Esophagus squamous epithelium (tissue), 5 donors: ENCODE results near the gene PCDHA9. TPM values are rescaled to one million over a fixed set of nuclear protein-coding genes. Genes with fewer than 3 reads are reported as not detected.

Source experiments
- DNase-seq: peaks from one replicate; lab custom pipeline; 2025; lab: John Stamatoyannopoulos, UW
- H3K27ac ChIP-seq, 4 donors: fragments of 200-600 bp; sonication (generic); one replicate each; pipeline ENCODE4 v1.5.1; 2016 to 2019; ENCODE audit warnings: mild to moderate bottlenecking in 1 of 4
- H3K27me3 ChIP-seq, 4 donors: fragments of 200-600 bp; sonication (generic); 1 replicate in 3 of 4; 2 replicates in 1 of 4; pipeline versions ENCODE4 v1.5.1 to v1.6.0; 2017 to 2021; ENCODE audit warnings: antibody characterized with exemption in 1 of 4
- H3K36me3 ChIP-seq, 3 donors: fragments of 200-600 bp; sonication (generic); one replicate each; pipeline ENCODE4 v1.5.1; 2016 to 2019
- H3K4me1 ChIP-seq, 3 donors: fragments of 200-600 bp; sonication (generic); one replicate each; pipeline ENCODE4 v1.5.1; 2017 to 2019
- H3K4me3 ChIP-seq, 4 donors: fragments of 200-600 bp; sonication (generic); 1 replicate in 3 of 4; 2 replicates in 1 of 4; pipeline ENCODE4 v1.5.1; 2016 to 2019; ENCODE audit warnings: mild to moderate bottlenecking in 2 of 4, moderate library complexity in 1 of 4
- H3K9me3 ChIP-seq, 3 donors: fragments of 200-600 bp; sonication (generic); one replicate each; pipeline ENCODE4 v1.5.1; 2016 to 2019
- CTCF ChIP-seq, 6 experiments: fragments of 450-650 bp in 4 of 6; fragments of 200-600 bp in 2 of 6; sonication (generic) in 2 of 6; IDR thresholded peaks; one replicate each; pipeline ENCODE4 v1.5.1; 2016 to 2019; ENCODE audit warnings: antibody characterized with exemption in 6 of 6, mild to moderate bottlenecking in 4 of 6, moderate library complexity in 4 of 6
- POLR2A ChIP-seq, 4 donors: fragments of 450-650 bp; IDR thresholded peaks; one replicate each; pipeline ENCODE4 v1.6.1; 2017; ENCODE audit warnings: antibody characterized with exemption in 4 of 4, mild to moderate bottlenecking in 4 of 4, moderate library complexity in 3 of 4
- WGBS, 2 donors: methylation state at CpG; one replicate each; pipeline ENCODE4 v1.1.5; 2018; 5-methylcytosine and 5-hydroxymethylcytosine counted together
- intact Hi-C: fragments of 100-400 bp; cut with DNase I; formaldehyde crosslinking; loops from one replicate; pipeline ENCODE4 v1.15.0; 2022
- total RNA-seq, 4 donors: library from RNA; depleted of rRNA; stranded (reverse); fragments of >200 nt; gene quantifications; one replicate each; pipeline ENCODE4 v1.1.0, GENCODE V29; 2016
- donor health status: DM: yes; HTN: yes; CAD: no.

The PCDHA9 gene
- total RNA-seq, 4 donors from 2014 or later, result 0.19 TPM; not detected in 3

- Histone ChIP-seq H3K27ac (no peak overlapping the region), H3K36me3 (no peaks in the 10 kb centered on the region), H3K27me3 (peaks cover 0 to 42% (median 0%) of the 10 kb centered on the region in 4 donors), H3K4me3 (no peak overlapping the region), H3K9me3 (peaks cover 0 to 43% (median 27%) of the 10 kb centered on the region in 3 donors), H3K4me1 (no peaks in the 10 kb centered on the region)
- no peak for DNase-seq
- WGBS, 2 donors, result 58 to 78% methylated on average over 20 to 36 of the region's 37 CpGs
- intact Hi-C loops, result no loop called here
- TF ChIP-seq POLR2A (IDR thresholded peaks at IDR 0.05) (no peak), CTCF (IDR thresholded peaks at IDR 0.05) (no peak)
These were observed 29.0 kb downstream of the PCDHA9 start for GRCh38 chr5:140877262-140877581.

GRCh38 chr5:140881889-140882590 is 33.9 kb downstream of the PCDHA9 start, which contains the start of gene PCDHA13:
PCDHA13 (plus strand) TSS chr5:140882124; CDS start chr5:140882269, 145 bp downstream.
- 24 to 26% methylated on average over 12 to 29 of the region's 35 CpGs for WGBS, 2 donors
- TF ChIP-seq POLR2A (IDR thresholded peaks at IDR 0.05) (no peak), CTCF (IDR thresholded peaks at IDR 0.05) (no peak)
- Histone ChIP-seq H3K9me3 (peaks cover 0 to 46% (median 35%) of the 10 kb centered on the region in 3 donors), H3K36me3 (no peaks in the 10 kb centered on the region), H3K4me1 (no peaks in the 10 kb centered on the region), H3K27ac (no peak within 1 kb of the TSS), H3K4me3 (peak within 1 kb of the TSS in 1 of 4 donors; percentile 15), H3K27me3 (peaks cover 0 to 32% (median 0%) of the 10 kb centered on the region in 4 donors)
- intact Hi-C loops, result no loop called here
- DNase-seq, result no peak

- TF ChIP-seq POLR2A (IDR thresholded peaks at IDR 0.05), result no peak
- TF ChIP-seq CTCF (IDR thresholded peaks at IDR 0.05), result no peak
- Histone ChIP-seq H3K27me3 (peaks cover 0 to 27% (median 0%) of the 10 kb centered on the region in 4 donors), H3K4me1 (no peaks in the 10 kb centered on the region), H3K27ac (no peak overlapping the region), H3K36me3 (no peaks in the 10 kb centered on the region), H3K9me3 (peaks cover 0 to 41% (median 30%) of the 10 kb centered on the region in 3 donors), H3K4me3 (peak overlapping the region in 1 of 4 donors; percentile 15)
- intact Hi-C loops, result no loop called here
- DNase-seq, result no peak
- WGBS, 2 donors, result 33 to 50% methylated on average over 10 to 12 of the region's 12 CpGs
These were observed 34.4 kb downstream of the PCDHA9 start for GRCh38 chr5:140882591-140882899.

- intact Hi-C loops, result no loop called here
- no peaks in the 10 kb centered on the region for H3K36me3 ChIP-seq
- H3K27me3 ChIP-seq, result peaks cover 0 to 26% (median 0%) of the 10 kb centered on the region in 4 donors
- peaks cover 0 to 33% (median 29%) of the 10 kb centered on the region in 3 donors for H3K9me3 ChIP-seq
- no peak overlapping the region for H3K4me3 ChIP-seq
- H3K27ac ChIP-seq, result no peak overlapping the region
- WGBS, 2 donors, result 60 to 61% methylated on average over 4 to 11 of the region's 41 CpGs
- no peaks in the 10 kb centered on the region for H3K4me1 ChIP-seq
- DNase-seq, result no peak
- TF ChIP-seq POLR2A (IDR thresholded peaks at IDR 0.05), result no peak
- TF ChIP-seq CTCF (IDR thresholded peaks at IDR 0.05), result no peak
These were observed 35.2 kb downstream of the PCDHA9 start for GRCh38 chr5:140883373-140883772.

- intact Hi-C loops, result no loop called here
- H3K27ac ChIP-seq, result no peak overlapping the region
- peaks cover 0 to 26% (median 0%) of the 10 kb centered on the region in 4 donors for H3K27me3 ChIP-seq
- H3K4me1 ChIP-seq, result no peaks in the 10 kb centered on the region
- 51 to 59% methylated on average over 27 to 45 of the region's 79 CpGs for WGBS, 2 donors
- H3K36me3 ChIP-seq, result no peaks in the 10 kb centered on the region
- no peak for DNase-seq
- H3K4me3 ChIP-seq, result no peak overlapping the region
- TF ChIP-seq POLR2A (IDR thresholded peaks at IDR 0.05) (no peak), CTCF (IDR thresholded peaks at IDR 0.05) (no peak)
- H3K9me3 ChIP-seq, result peaks cover 0 to 31% (median 29%) of the 10 kb centered on the region in 3 donors
These were observed 35.9 kb downstream of the PCDHA9 start for GRCh38 chr5:140883927-140884697.
